SU-DHL-6 (cell line): ENCODE data around the gene IP6K3.

Experiments
- H2AFZ ChIP-seq: fragments of 200-600 bp; sonication (generic); 2 replicates; pipeline ENCODE4 v1.6.1; 2014; ENCODE audit warnings: low read depth, mild to moderate bottlenecking, moderate library complexity, mixed read lengths, antibody characterized with exemption, low read length; ENCODE audit not compliant: severe bottlenecking
- H3F3A ChIP-seq: fragments of 200-600 bp; shearing (Covaris generic); 2 replicates; pipeline ENCODE4 v1.6.0; 2016; ENCODE audit warnings: antibody characterized with exemption, mild to moderate bottlenecking; ENCODE audit not compliant: insufficient read depth
- H3K27ac ChIP-seq: fragments of 200-600 bp; sonication (generic); 2 replicates; pipeline ENCODE4 v1.5.1; 2016; ENCODE audit warnings: low read depth, mild to moderate bottlenecking, low read length, moderate library complexity, mixed read lengths
- H3K27me3 ChIP-seq: fragments of 200-600 bp; sonication (generic), shearing (Covaris generic); 2 replicates; pipeline ENCODE4 v1.6.0; 2014; ENCODE audit warnings: mild to moderate bottlenecking, low read length
- H3K36me3 ChIP-seq: fragments of 200-600 bp; sonication (generic); 2 replicates; pipeline ENCODE4 v1.6.1; 2014; ENCODE audit warnings: mild to moderate bottlenecking, low read length, mixed read lengths
- H3K4me2 ChIP-seq: fragments of 300-600, 200-600 bp; shearing (Covaris generic), sonication (generic); 2 replicates; pipeline ENCODE4 v1.6.0; 2014; ENCODE audit warnings: low read length, low read depth, mild to moderate bottlenecking; ENCODE audit not compliant: poor library complexity, severe bottlenecking
- H3K4me3 ChIP-seq: fragments of 200-600 bp; sonication (generic); 2 replicates; pipeline ENCODE4 v1.5.1; 2014; ENCODE audit warnings: antibody characterized with exemption, low read length, mild to moderate bottlenecking, mixed read lengths; ENCODE audit not compliant: insufficient read depth, poor library complexity, severe bottlenecking
- H3K79me2 ChIP-seq: fragments of 200-600 bp; sonication (generic); 2 replicates; pipeline ENCODE4 v1.6.1; 2014; ENCODE audit warnings: mild to moderate bottlenecking, low read length, moderate library complexity; ENCODE audit not compliant: insufficient read depth
- H3K9ac ChIP-seq: fragments of 200-600 bp; sonication (generic); 2 replicates; pipeline ENCODE4 v1.7.0; 2014; ENCODE audit warnings: mild to moderate bottlenecking, low read length
- H3K9me2 ChIP-seq: fragments of 200-600 bp; sonication (generic); replicated peaks from 2 replicates; pipeline ENCODE4 v1.6.1; 2014; ENCODE audit warnings: low read length; ENCODE audit not compliant: insufficient read depth
- H3K9me3 ChIP-seq: fragments of 200-600 bp; sonication (generic); 2 replicates; pipeline ENCODE4 v1.6.1; 2014; ENCODE audit warnings: low read length, mixed read lengths; ENCODE audit not compliant: insufficient read depth
- H4K20me1 ChIP-seq: fragments of 200-600 bp; sonication (generic); 2 replicates; pipeline ENCODE4 v1.6.1; 2014; ENCODE audit warnings: low read depth, mild to moderate bottlenecking, antibody characterized with exemption, low read length, moderate library complexity, mixed read lengths
- EZH2phosphoT487 ChIP-seq: fragments of 200-600 bp; sonication (generic), shearing (Covaris generic); conservative IDR thresholded peaks from 2 replicates; pipeline ENCODE4 v1.6.1; 2018; ENCODE audit warnings: mild to moderate bottlenecking, antibody characterized with exemption, low read length, moderate library complexity, mixed read lengths
- TF ChIP-seq, protein P1 (sequence below): fragments of 200-600 bp; sonication (generic); IDR thresholded peaks from one replicate; pipeline ENCODE4 v1.5.1; 2017; ENCODE audit warnings: antibody characterized with exemption, mild to moderate bottlenecking, low read length, moderate library complexity; ENCODE audit not compliant: insufficient read depth, poor library complexity, severe bottlenecking

Gene IP6K3

GRCh38 chr6:33675968-33676367, 70.7 kb downstream of the IP6K3 start:
- H3K9me3 ChIP-seq, result no peaks in the 10 kb centered on the region
- no peak overlapping the region for H3K4me3 ChIP-seq
- H3K79me2 ChIP-seq, result no peaks in the 10 kb centered on the region
- H3K9ac ChIP-seq, result no peak overlapping the region
- H3K36me3 ChIP-seq, result 0 out of 2 replicates have a peak, but pooled peaks cover 2% of the 10 kb centered on the region
- no peak overlapping the region for H3K27ac ChIP-seq
- no peaks in the 10 kb centered on the region for H3K27me3 ChIP-seq
- H4K20me1 ChIP-seq, result no peaks in the 10 kb centered on the region
- H3K9me2 ChIP-seq, result no peaks in the 10 kb centered on the region
- no peaks in the 10 kb centered on the region for H3F3A ChIP-seq
- TF ChIP-seq EZH2phosphoT487, result no peak
- TF ChIP-seq, protein P1, sequence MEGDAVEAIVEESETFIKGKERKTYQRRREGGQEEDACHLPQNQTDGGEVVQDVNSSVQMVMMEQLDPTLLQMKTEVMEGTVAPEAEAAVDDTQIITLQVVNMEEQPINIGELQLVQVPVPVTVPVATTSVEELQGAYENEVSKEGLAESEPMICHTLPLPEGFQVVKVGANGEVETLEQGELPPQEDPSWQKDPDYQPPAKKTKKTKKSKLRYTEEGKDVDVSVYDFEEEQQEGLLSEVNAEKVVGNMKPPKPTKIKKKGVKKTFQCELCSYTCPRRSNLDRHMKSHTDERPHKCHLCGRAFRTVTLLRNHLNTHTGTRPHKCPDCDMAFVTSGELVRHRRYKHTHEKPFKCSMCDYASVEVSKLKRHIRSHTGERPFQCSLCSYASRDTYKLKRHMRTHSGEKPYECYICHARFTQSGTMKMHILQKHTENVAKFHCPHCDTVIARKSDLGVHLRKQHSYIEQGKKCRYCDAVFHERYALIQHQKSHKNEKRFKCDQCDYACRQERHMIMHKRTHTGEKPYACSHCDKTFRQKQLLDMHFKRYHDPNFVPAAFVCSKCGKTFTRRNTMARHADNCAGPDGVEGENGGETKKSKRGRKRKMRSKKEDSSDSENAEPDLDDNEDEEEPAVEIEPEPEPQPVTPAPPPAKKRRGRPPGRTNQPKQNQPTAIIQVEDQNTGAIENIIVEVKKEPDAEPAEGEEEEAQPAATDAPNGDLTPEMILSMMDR, result no peak
- H3K4me2 ChIP-seq, result no peak overlapping the region
- H2AFZ ChIP-seq, result no peak overlapping the region

GRCh38 chr6:33673851-33674250, 72.9 kb downstream of the IP6K3 start:
- H3K4me2 ChIP-seq, result no peak overlapping the region

GRCh38 chr6:33672808-33673207, 73.9 kb downstream of the IP6K3 start:
- H3K9ac ChIP-seq, result no peak overlapping the region

More at GRCh38 chr6:33673851-33674250, 72.9 kb downstream of the IP6K3 start:
- H3K27ac ChIP-seq, result no peak overlapping the region
- H3K36me3 ChIP-seq, result 0 out of 2 replicates have a peak, but pooled peaks cover 4% of the 10 kb centered on the region
- TF ChIP-seq, protein P1, result no peak
- no peak for TF ChIP-seq EZH2phosphoT487
- no peaks in the 10 kb centered on the region for H3K9me3 ChIP-seq
- no peak overlapping the region for H3K9ac ChIP-seq
- H3K27me3 ChIP-seq, result no peaks in the 10 kb centered on the region
- no peaks in the 10 kb centered on the region for H3K79me2 ChIP-seq
- H3K9me2 ChIP-seq, result no peaks in the 10 kb centered on the region
- H4K20me1 ChIP-seq, result no peaks in the 10 kb centered on the region
- no peak overlapping the region for H3K4me3 ChIP-seq
- no peak overlapping the region for H2AFZ ChIP-seq
- no peaks in the 10 kb centered on the region for H3F3A ChIP-seq

More at GRCh38 chr6:33672808-33673207, 73.9 kb downstream of the IP6K3 start:
- H3K9me3 ChIP-seq, result no peaks in the 10 kb centered on the region
- no peak overlapping the region for H2AFZ ChIP-seq
- no peaks in the 10 kb centered on the region for H3K79me2 ChIP-seq
- no peaks in the 10 kb centered on the region for H3K9me2 ChIP-seq
- TF ChIP-seq EZH2phosphoT487, result no peak
- TF ChIP-seq, protein P1, result no peak
- no peak overlapping the region for H3K27ac ChIP-seq
- 0 out of 2 replicates have a peak, but pooled peaks cover 4% of the 10 kb centered on the region for H3K36me3 ChIP-seq
- no peaks in the 10 kb centered on the region for H3F3A ChIP-seq
- H3K4me3 ChIP-seq, result no peak overlapping the region
- no peaks in the 10 kb centered on the region for H4K20me1 ChIP-seq
- H3K27me3 ChIP-seq, result no peaks in the 10 kb centered on the region
- H3K4me2 ChIP-seq, result no peak overlapping the region
